OCI-M2 (cell line): Measurements from ENCODE around the gene MS4A1.
"Not testable (repeated sequence)": the region's sequence is repeated elsewhere in the genome, so short reads cannot be mapped to it uniquely, and the experiment has no call there.

Source experiments
- DNase-seq: peaks from one replicate; lab custom pipeline; 2025; ENCODE audit not compliant: unreplicated experiment; lab: John Stamatoyannopoulos, UW

The MS4A1 gene

GRCh38 chr11:60502221-60502775, 46.7 kb downstream of the MS4A1 start:
- no peak for DNase-seq

GRCh38 chr11:60504219-60504905, 48.7 kb downstream of the MS4A1 start:
- DNase-seq, result no peak

GRCh38 chr11:60509609-60510008, 54.0 kb downstream of the MS4A1 start:
- DNase-seq, result not testable (repeated sequence)

GRCh38 chr11:60510209-60510608, 54.6 kb downstream of the MS4A1 start:
- not testable (repeated sequence) for DNase-seq

GRCh38 chr11:60511393-60511792, 55.7 kb downstream of the MS4A1 start:
- no peak for DNase-seq

GRCh38 chr11:60512651-60513225, 57.1 kb downstream of the MS4A1 start:
- no peak for DNase-seq

- no peak for DNase-seq
These were observed 58.1 kb downstream of the MS4A1 start for GRCh38 chr11:60513496-60514460.

GRCh38 chr11:60515144-60515855, 59.7 kb downstream of the MS4A1 start, which contains the start of gene MS4A13:
TSS of gene MS4A13 (plus strand) at chr11:60515392. CDS start at chr11:60518084, 2,692 bp downstream.
- DNase-seq, result no peak
